GM13976 (cell line): Measurements from ENCODE around the gene MALAT1.
A peak's percentile ranks its signal among the peaks of the same experiment; 100 is the strongest.

Source experiments
- DNase-seq: peaks from one replicate; pipeline ENCODE4 v3.0.0; 2012; ENCODE audit warnings: low spot score
- CTCF ChIP-seq: IDR thresholded peaks from 2 replicates; pipeline ENCODE4 v1.5.1; 2012; ENCODE audit warnings: borderline replicate concordance, mild to moderate bottlenecking; ENCODE audit not compliant: insufficient read depth; ENCODE audit errors: extremely low read depth, missing control alignments, control extremely low read depth
- in situ Hi-C: fragments of 300-500 bp; cut with MboI; formaldehyde crosslinking; loops from one replicate; pipeline ENCODE4 v1.12.0; 2022; ENCODE audit warnings: low sequenced_read_pairs, mixed read lengths, inconsistent platforms; ENCODE audit not compliant: unreplicated experiment

Gene MALAT1

GRCh38 chr11:65496304-65497140, 2.3 kb upstream of the MALAT1 start:
- no peak for TF ChIP-seq CTCF
- DNase-seq = no peak
- in situ Hi-C loops = loop anchor here (5.0 kb wide), 1 partner anchor 64 kb away; no protein-coding TSS in a partner anchor

- in situ Hi-C loops = loop anchor here (5.0 kb wide), 1 partner anchor 65 kb away; no protein-coding TSS in a partner anchor
- no peak for TF ChIP-seq CTCF
- DNase-seq = peak; percentile 87
Measured at GRCh38 chr11:65497141-65498041, 1.5 kb upstream of the MALAT1 start.

GRCh38 chr11:65498042-65498726, 661 bp upstream of the MALAT1 start:
- in situ Hi-C loops = loop anchor here (5.0 kb wide), 1 partner anchor 66 kb away; no protein-coding TSS in a partner anchor
- no peak for DNase-seq
- TF ChIP-seq CTCF = no peak

GRCh38 chr11:65498727-65498976, 193 bp upstream of the MALAT1 start:
- TF ChIP-seq CTCF = no peak
- in situ Hi-C loops = loop anchor here (5.0 kb wide), 1 partner anchor 66 kb away; no protein-coding TSS in a partner anchor
- DNase-seq = no peak

GRCh38 chr11:65499713-65500386, 1.0 kb downstream of the MALAT1 start:
- DNase-seq = no peak
- TF ChIP-seq CTCF = no peak
- in situ Hi-C loops = loop anchor here (5.0 kb wide), 1 partner anchor 68 kb away; no protein-coding TSS in a partner anchor
